ENCODE measurements around the gene AMH. TPM values are rescaled to one million over a fixed set of nuclear protein-coding genes. Genes with fewer than 3 reads are reported as not detected.
A peak's percentile ranks its signal among the peaks of the same experiment; 100 is the strongest.

The AMH gene
- total and polyA plus RNA-seq, 4 donors, result 0.73 to 3.5 (median 1.8) TPM

GRCh38 chr19:2221250-2221831, 27.8 kb upstream of the AMH start:
- ATAC-seq (ENCODE audit: insufficient read depth, low FRiP score) (no peak), DNase-seq (peak in 1 of 3 donors; percentile 26)
- peaks cover 0 to 3% (median 0%) of the 10 kb centered on the region in 5 donors for H3K4me1 ChIP-seq (ENCODE audit: control insufficient read depth in 5 of 5, insufficient read depth in 5 of 5, low read length in 5 of 5)
- 93 to 94% methylated on average over 20 of the region's 20 CpGs for WGBS, 2 donors
- H3K27ac ChIP-seq (ENCODE audit: low read depth in 1 of 2, low read length in 1 of 2), result no peak overlapping the region
- no peaks in the 10 kb centered on the region for H3K27me3 ChIP-seq (ENCODE audit: control insufficient read depth in 3 of 3, insufficient read depth in 3 of 3, low read length in 2 of 3)
- peaks cover 12 to 85% (median 22%) of the 10 kb centered on the region in 4 donors for H3K36me3 ChIP-seq (ENCODE audit: control insufficient read depth in 4 of 4, insufficient read depth in 4 of 4, low read length in 4 of 4)
- H3K9me3 ChIP-seq (ENCODE audit: control insufficient read depth in 4 of 4, insufficient read depth in 3 of 4, low read length in 3 of 4), result peaks cover 0 to 2% (median 0%) of the 10 kb centered on the region in 4 donors
- no peak overlapping the region for H3K9ac ChIP-seq (ENCODE audit: insufficient read depth in 1 of 2, low read length in 2 of 2)
- H3K4me3 ChIP-seq, result no peak overlapping the region
- TF ChIP-seq CTCF (IDR thresholded peaks at IDR 0.05; ENCODE audit: control extremely low read depth, extremely low read depth), result no peak

- Histone ChIP-seq H3K4me1 (ENCODE audit: control insufficient read depth in 5 of 5, insufficient read depth in 5 of 5, low read length in 5 of 5) (peaks cover 0 to 3% (median 0%) of the 10 kb centered on the region in 5 donors), H3K27me3 (ENCODE audit: control insufficient read depth in 3 of 3, insufficient read depth in 3 of 3, low read length in 2 of 3) (no peaks in the 10 kb centered on the region), H3K27ac (ENCODE audit: low read depth in 1 of 2, low read length in 1 of 2) (no peak overlapping the region), H3K4me3 (no peak overlapping the region), H3K9me3 (ENCODE audit: control insufficient read depth in 4 of 4, insufficient read depth in 3 of 4, low read length in 3 of 4) (peaks cover 0 to 2% (median 0%) of the 10 kb centered on the region in 4 donors), H3K9ac (ENCODE audit: insufficient read depth in 1 of 2, low read length in 2 of 2) (no peak overlapping the region), H3K36me3 (ENCODE audit: control insufficient read depth in 4 of 4, insufficient read depth in 4 of 4, low read length in 4 of 4) (peaks cover 15 to 85% (median 18%) of the 10 kb centered on the region in 4 donors)
- TF ChIP-seq CTCF (IDR thresholded peaks at IDR 0.05; ENCODE audit: control extremely low read depth, extremely low read depth), result no peak
- ATAC-seq (ENCODE audit: insufficient read depth, low FRiP score) (no peak), DNase-seq (no peak)
- WGBS, 2 donors, result 90 to 91% methylated on average over 20 of the region's 20 CpGs
These were observed 27.2 kb upstream of the AMH start for GRCh38 chr19:2221918-2222317.

- H3K27me3 ChIP-seq (ENCODE audit: control insufficient read depth in 3 of 3, insufficient read depth in 3 of 3, low read length in 2 of 3), result no peaks in the 10 kb centered on the region
- H3K9ac ChIP-seq (ENCODE audit: insufficient read depth in 1 of 2, low read length in 2 of 2), result no peak overlapping the region
- peaks cover 7 to 85% (median 15%) of the 10 kb centered on the region in 4 donors for H3K36me3 ChIP-seq (ENCODE audit: control insufficient read depth in 4 of 4, insufficient read depth in 4 of 4, low read length in 4 of 4)
- ATAC-seq (ENCODE audit: insufficient read depth, low FRiP score) (no peak), DNase-seq (no peak)
- H3K9me3 ChIP-seq (ENCODE audit: control insufficient read depth in 4 of 4, insufficient read depth in 3 of 4, low read length in 3 of 4), result no peaks in the 10 kb centered on the region
- TF ChIP-seq CTCF (IDR thresholded peaks at IDR 0.05; ENCODE audit: control extremely low read depth, extremely low read depth), result no peak
- H3K27ac ChIP-seq (ENCODE audit: low read depth in 1 of 2, low read length in 1 of 2), result no peak overlapping the region
- 92 to 93% methylated on average over 16 to 18 of the region's 18 CpGs for WGBS, 2 donors
- no peak overlapping the region for H3K4me3 ChIP-seq
- H3K4me1 ChIP-seq (ENCODE audit: control insufficient read depth in 5 of 5, insufficient read depth in 5 of 5, low read length in 5 of 5), result peaks cover 0 to 3% (median 0%) of the 10 kb centered on the region in 5 donors
These were observed 25.7 kb upstream of the AMH start for GRCh38 chr19:2223391-2223790.

- ATAC-seq (ENCODE audit: insufficient read depth, low FRiP score) (no peak), DNase-seq (no peak)
- H3K9ac ChIP-seq (ENCODE audit: insufficient read depth in 1 of 2, low read length in 2 of 2), result no peak overlapping the region
- WGBS, 2 donors, result 91 to 93% methylated on average over 14 of the region's 14 CpGs
- no peak for TF ChIP-seq CTCF (IDR thresholded peaks at IDR 0.05; ENCODE audit: control extremely low read depth, extremely low read depth)
- H3K36me3 ChIP-seq (ENCODE audit: control insufficient read depth in 4 of 4, insufficient read depth in 4 of 4, low read length in 4 of 4), result peaks cover 11 to 88% (median 15%) of the 10 kb centered on the region in 4 donors
- H3K27ac ChIP-seq (ENCODE audit: low read depth in 1 of 2, low read length in 1 of 2), result no peak overlapping the region
- H3K4me3 ChIP-seq, result no peak overlapping the region
- peaks cover 0 to 3% (median 0%) of the 10 kb centered on the region in 5 donors for H3K4me1 ChIP-seq (ENCODE audit: control insufficient read depth in 5 of 5, insufficient read depth in 5 of 5, low read length in 5 of 5)
- no peaks in the 10 kb centered on the region for H3K9me3 ChIP-seq (ENCODE audit: control insufficient read depth in 4 of 4, insufficient read depth in 3 of 4, low read length in 3 of 4)
- H3K27me3 ChIP-seq (ENCODE audit: control insufficient read depth in 3 of 3, insufficient read depth in 3 of 3, low read length in 2 of 3), result no peaks in the 10 kb centered on the region
These were observed 25.2 kb upstream of the AMH start for GRCh38 chr19:2223959-2224358.

All from lung (tissue), 12 donors.